MM.1S (cell line): Measurements from ENCODE around the gene FCHSD2.

Source experiments
- DNase-seq: peaks from one replicate; pipeline ENCODE4 v3.0.0-alpha.2; 2015
- H2AFZ ChIP-seq: fragments of 300-600 bp; sonication (generic); 2 replicates; pipeline ENCODE4 v1.6.0; 2016; ENCODE audit warnings: antibody characterized with exemption, low read length
- H3F3A ChIP-seq: fragments of 300-600 bp; sonication (generic); 2 replicates; pipeline ENCODE4 v1.6.1; 2016; ENCODE audit warnings: mild to moderate bottlenecking, antibody characterized with exemption, low read length, moderate library complexity, mixed read lengths; ENCODE audit not compliant: insufficient read depth
- H3K27ac ChIP-seq: fragments of 300-600 bp; sonication (generic); 2 replicates; pipeline ENCODE4 v1.5.1; 2016; ENCODE audit warnings: mild to moderate bottlenecking, low read length
- H3K27me3 ChIP-seq: fragments of 300-600 bp; sonication (generic); replicated peaks from 2 replicates; pipeline ENCODE4 v1.6.0; 2016; ENCODE audit warnings: low read length; ENCODE audit not compliant: insufficient read depth
- H3K36me3 ChIP-seq: fragments of 300-600 bp; sonication (generic); replicated peaks from 2 replicates; pipeline ENCODE4 v1.6.1; 2016; ENCODE audit warnings: mild to moderate bottlenecking, low read length, mixed read lengths; ENCODE audit not compliant: insufficient read depth
- H3K4me1 ChIP-seq: fragments of 300-600 bp; sonication (generic); 2 replicates; pipeline ENCODE4 v1.6.1; 2016; ENCODE audit warnings: low read length, mixed read lengths
- H3K4me2 ChIP-seq: fragments of 300-600 bp; sonication (generic); 2 replicates; pipeline ENCODE4 v1.6.0; 2016; ENCODE audit warnings: low read depth, low read length
- H3K4me3 ChIP-seq: fragments of 300-600 bp; sonication (generic); 2 replicates; pipeline ENCODE4 v1.5.1; 2016; ENCODE audit warnings: low read length, mixed read lengths
- H3K79me2 ChIP-seq: fragments of 300-600 bp; sonication (generic); 2 replicates; pipeline ENCODE4 v1.6.1; 2016; ENCODE audit warnings: mixed run types, low read length, mixed read lengths
- H3K9ac ChIP-seq: fragments of 300-600 bp; sonication (generic); 2 replicates; pipeline ENCODE4 v1.6.1; 2016; ENCODE audit warnings: low read length, mixed read lengths
- H3K9me2 ChIP-seq: fragments of 300-600 bp; sonication (generic); replicated peaks from 2 replicates; pipeline ENCODE4 v1.6.1; 2016; ENCODE audit warnings: mild to moderate bottlenecking, low read length, mixed read lengths; ENCODE audit not compliant: insufficient read depth
- H3K9me3 ChIP-seq: fragments of 300-600 bp; sonication (generic); replicated peaks from 2 replicates; pipeline ENCODE4 v1.6.1; 2016; ENCODE audit warnings: mild to moderate bottlenecking, low read length, mixed read lengths; ENCODE audit not compliant: insufficient read depth
- H4K20me1 ChIP-seq: fragments of 300-600 bp; sonication (generic); 2 replicates; pipeline ENCODE4 v1.6.1; 2016; ENCODE audit warnings: mild to moderate bottlenecking, low read length, moderate library complexity, mixed read lengths; ENCODE audit not compliant: insufficient read depth
- CTCF ChIP-seq: fragments of 300-600 bp; sonication (generic); IDR thresholded peaks from 2 replicates; pipeline ENCODE4 v1.5.1; 2016; ENCODE audit warnings: antibody characterized with exemption, low read length, mixed read lengths
- EZH2 ChIP-seq: fragments of 300-600 bp; sonication (generic); optimal IDR thresholded peaks from 2 replicates; pipeline ENCODE3; 2017; ENCODE audit warnings: low read depth, mild to moderate bottlenecking, antibody characterized with exemption, low read length, mixed read lengths
- EZH2phosphoT487 ChIP-seq: fragments of 300-600 bp; sonication (generic); IDR thresholded peaks from 2 replicates; pipeline ENCODE4 v1.6.1; 2018; ENCODE audit warnings: antibody characterized with exemption, low read length

The FCHSD2 gene

GRCh38 chr11:73114835-73115220 lies 27.3 kb downstream of the FCHSD2 start:
- Histone ChIP-seq H3K79me2 (peaks cover 73% of the 10 kb centered on the region), H3K9me3 (no peaks in the 10 kb centered on the region), H3K9ac (no peak overlapping the region), H3K4me2 (no peak overlapping the region), H4K20me1 (no peaks in the 10 kb centered on the region), H3K4me1 (no peaks in the 10 kb centered on the region), H3K4me3 (no peak overlapping the region), H3K36me3 (peaks cover 9% of the 10 kb centered on the region), H3K27ac (no peak overlapping the region), H3K9me2 (no peaks in the 10 kb centered on the region), H3K27me3 (no peaks in the 10 kb centered on the region), H2AFZ (no peak overlapping the region), H3F3A (no peaks in the 10 kb centered on the region)
- TF ChIP-seq CTCF (no peak), EZH2phosphoT487 (no peak), EZH2 (no peak)
- DNase-seq, result no peak

GRCh38 chr11:73114110-73114834 lies 27.8 kb downstream of the FCHSD2 start:
- no peak for DNase-seq
- Histone ChIP-seq H3K9me3 (no peaks in the 10 kb centered on the region), H3K4me2 (no peak overlapping the region), H3K27me3 (no peaks in the 10 kb centered on the region), H3K4me1 (no peaks in the 10 kb centered on the region), H4K20me1 (no peaks in the 10 kb centered on the region), H3K9ac (no peak overlapping the region), H2AFZ (no peak overlapping the region), H3K4me3 (no peak overlapping the region), H3K36me3 (peaks cover 9% of the 10 kb centered on the region), H3F3A (no peaks in the 10 kb centered on the region), H3K9me2 (no peaks in the 10 kb centered on the region), H3K79me2 (peaks cover 68% of the 10 kb centered on the region), H3K27ac (no peak overlapping the region)
- TF ChIP-seq CTCF (no peak), EZH2phosphoT487 (no peak), EZH2 (no peak)

- H3F3A ChIP-seq, result no peaks in the 10 kb centered on the region
- no peak overlapping the region for H2AFZ ChIP-seq
- H3K4me2 ChIP-seq, result no peak overlapping the region
- no peaks in the 10 kb centered on the region for H4K20me1 ChIP-seq
- peaks cover 9% of the 10 kb centered on the region for H3K36me3 ChIP-seq
- no peaks in the 10 kb centered on the region for H3K4me1 ChIP-seq
- H3K79me2 ChIP-seq, result peaks cover 59% of the 10 kb centered on the region
- H3K9me3 ChIP-seq, result no peaks in the 10 kb centered on the region
- H3K27me3 ChIP-seq, result no peaks in the 10 kb centered on the region
- no peak overlapping the region for H3K4me3 ChIP-seq
- TF ChIP-seq EZH2, result no peak
- TF ChIP-seq CTCF, result no peak
- TF ChIP-seq EZH2phosphoT487, result no peak
- no peak for DNase-seq
- no peak overlapping the region for H3K27ac ChIP-seq
- no peaks in the 10 kb centered on the region for H3K9me2 ChIP-seq
- no peak overlapping the region for H3K9ac ChIP-seq
These were observed 28.7 kb downstream of the FCHSD2 start for GRCh38 chr11:73113426-73113825.
